Peyer's patch (tissue), 4 donors: Measurements from ENCODE around the gene YOD1. TPM values are rescaled to one million over a fixed set of nuclear protein-coding genes. Genes with fewer than 3 reads are reported as not detected.

Source experiments
- DNase-seq, 3 donors: peaks; one replicate each; pipeline ENCODE4 v3.0.0-alpha.2; 2017 to 2019
- H3K27ac ChIP-seq, 4 donors: fragments of 200-600 bp; sonication (generic); one replicate each; pipeline ENCODE4 v1.5.1; 2016 to 2019
- H3K27me3 ChIP-seq, 2 donors: fragments of 200-600 bp; sonication (generic); one replicate each; pipeline ENCODE4 v1.5.1; 2019
- H3K36me3 ChIP-seq, 3 donors: fragments of 200-600 bp; sonication (generic); one replicate each; pipeline ENCODE4 v1.5.1; 2016 to 2019
- H3K4me1 ChIP-seq, 4 donors: fragments of 200-600 bp; sonication (generic); one replicate each; pipeline ENCODE4 v1.5.1; 2016 to 2019
- H3K4me3 ChIP-seq, 4 donors: fragments of 200-600 bp; sonication (generic); 1 replicate in 3 of 4; 2 replicates in 1 of 4; pipeline ENCODE4 v1.5.1; 2016 to 2019; ENCODE audit warnings: mild to moderate bottlenecking in 1 of 4
- H3K9me3 ChIP-seq, 4 donors: fragments of 200-600 bp; sonication (generic); one replicate each; pipeline ENCODE4 v1.5.1; 2016 to 2019; ENCODE audit warnings: mild to moderate bottlenecking in 1 of 4
- CTCF ChIP-seq, 6 experiments: fragments of 450-650 bp in 4 of 6; fragments of 200-600 bp in 2 of 6; sonication (generic) in 1 of 6; IDR thresholded peaks; one replicate each; pipeline ENCODE4 v1.5.1; 2017 to 2019; ENCODE audit warnings: antibody characterized with exemption in 6 of 6, mild to moderate bottlenecking in 3 of 6, moderate library complexity in 1 of 6
- POLR2A ChIP-seq, 2 donors: fragments of 450-650 bp; IDR thresholded peaks; one replicate each; pipeline ENCODE4 v1.5.1; 2017; ENCODE audit warnings: antibody characterized with exemption in 2 of 2, mild to moderate bottlenecking in 2 of 2, moderate library complexity in 2 of 2
- total RNA-seq, 4 donors: library from RNA; depleted of rRNA; stranded (reverse); fragments of >200 nt; gene quantifications; one replicate each; pipeline ENCODE4 v1.1.0, GENCODE V29; 2016

Gene YOD1
- total RNA-seq, 4 donors from 2014 or later: 7.4 to 12.7 (median 10.2) TPM

DNA sequence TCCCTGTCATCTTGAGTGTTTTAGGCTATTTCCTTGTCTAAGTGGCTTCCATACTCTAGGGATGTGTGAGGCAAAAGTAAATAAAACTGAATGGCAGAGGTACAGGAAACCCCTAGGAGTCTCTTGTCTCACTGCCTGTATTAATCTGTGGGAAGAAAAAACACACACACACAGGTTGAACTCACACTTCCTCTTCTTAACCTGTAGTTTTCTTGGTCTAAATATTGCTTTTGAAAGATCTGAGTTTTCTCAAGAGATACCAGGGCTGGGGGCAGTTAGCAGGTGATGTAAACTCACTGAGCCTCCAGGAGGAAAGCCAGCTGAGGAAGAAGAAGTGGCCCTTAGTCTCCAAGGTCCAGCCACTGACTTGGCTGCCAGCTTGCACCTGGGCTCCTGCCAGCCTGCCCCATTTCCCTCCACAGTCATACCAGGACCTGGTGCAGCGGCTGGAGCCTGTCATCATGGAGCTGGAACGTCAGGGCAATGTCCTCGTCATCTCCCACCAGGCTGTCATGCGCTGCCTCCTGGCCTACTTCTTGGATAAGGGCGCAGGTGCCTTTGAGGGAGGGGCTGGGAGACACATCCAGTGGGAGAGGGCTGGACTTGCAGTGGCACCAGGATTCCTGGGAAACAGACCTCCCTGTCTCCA, 19.0 kb upstream of the YOD1 start:
- Histone ChIP-seq H3K9me3 (no peaks in the 10 kb centered on the region), H3K4me1 (peaks cover 0 to 14% (median 0%) of the 10 kb centered on the region in 4 donors), H3K36me3 (peaks cover 0 to 81% (median 0%) of the 10 kb centered on the region in 3 donors), H3K4me3 (no peak overlapping the region), H3K27ac (peak overlapping the region in 1 of 4 donors; percentile 22), H3K27me3 (no peaks in the 10 kb centered on the region)
- TF ChIP-seq CTCF (IDR thresholded peaks at IDR 0.05): no peak
- TF ChIP-seq POLR2A (IDR thresholded peaks at IDR 0.05): no peak
- DNase-seq: no peak

DNA sequence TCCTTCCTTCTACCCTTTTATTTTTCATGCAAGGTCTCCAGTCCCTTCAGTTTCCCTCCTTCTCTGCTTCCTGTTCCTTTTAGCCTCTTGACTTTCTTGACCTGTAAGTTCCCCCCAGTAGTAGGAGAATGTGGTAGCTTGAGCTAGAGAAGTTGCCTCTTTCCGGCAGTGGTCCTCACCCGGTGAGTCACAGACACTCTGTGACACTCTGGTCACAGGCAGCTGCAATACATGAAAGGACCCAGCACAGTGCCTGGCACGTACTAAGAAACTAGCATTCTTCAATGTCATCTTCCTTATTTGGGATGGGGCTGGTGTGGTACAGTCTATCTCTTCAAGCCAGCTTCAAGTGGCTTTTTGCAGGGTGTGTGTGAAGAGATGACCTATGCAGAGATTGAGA, 18.1 kb upstream of the YOD1 start:
- no peak for DNase-seq
- H3K27me3 ChIP-seq: no peaks in the 10 kb centered on the region
- peaks cover 0 to 82% (median 0%) of the 10 kb centered on the region in 3 donors for H3K36me3 ChIP-seq
- H3K9me3 ChIP-seq: no peaks in the 10 kb centered on the region
- peak overlapping the region in 1 of 4 donors; percentile 17 for H3K27ac ChIP-seq
- no peak for TF ChIP-seq POLR2A (IDR thresholded peaks at IDR 0.05)
- no peak for TF ChIP-seq CTCF (IDR thresholded peaks at IDR 0.05)
- H3K4me3 ChIP-seq: no peak overlapping the region
- H3K4me1 ChIP-seq: peaks cover 0 to 18% (median 0%) of the 10 kb centered on the region in 4 donors

DNA sequence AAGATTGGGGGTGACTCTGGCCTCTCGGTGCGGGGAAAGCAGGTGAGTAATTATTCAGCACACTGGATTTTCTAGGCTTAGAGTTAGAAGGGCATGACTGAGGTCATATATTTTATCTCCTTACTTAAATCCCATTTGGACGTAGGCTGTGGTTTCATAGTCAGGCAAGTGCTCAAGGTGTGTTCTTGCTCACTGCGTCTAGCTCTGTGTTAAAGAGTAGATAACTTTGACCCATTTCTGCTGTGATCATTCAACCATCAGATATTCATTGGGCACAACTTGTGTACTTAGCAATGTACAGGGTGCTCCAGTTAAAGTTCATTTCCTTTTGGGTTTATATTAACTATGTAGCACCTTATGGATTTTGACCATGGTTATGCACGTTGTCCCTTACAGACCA, 16.7 kb upstream of the YOD1 start:
- peaks cover 0 to 83% (median 0%) of the 10 kb centered on the region in 3 donors for H3K36me3 ChIP-seq
- H3K27ac ChIP-seq: peak overlapping the region in 3 of 4 donors; percentile 72 to 89 (median 88)
- H3K27me3 ChIP-seq: no peaks in the 10 kb centered on the region
- peak in 1 of 2 donors; percentile 87 for TF ChIP-seq POLR2A (IDR thresholded peaks at IDR 0.05)
- no peak for TF ChIP-seq CTCF (IDR thresholded peaks at IDR 0.05)
- peak overlapping the region in 2 of 4 donors; percentile 16 to 18 for H3K4me3 ChIP-seq
- no peaks in the 10 kb centered on the region for H3K9me3 ChIP-seq
- no peak for DNase-seq
- peaks cover 0 to 18% (median 0%) of the 10 kb centered on the region in 4 donors for H3K4me1 ChIP-seq

DNA sequence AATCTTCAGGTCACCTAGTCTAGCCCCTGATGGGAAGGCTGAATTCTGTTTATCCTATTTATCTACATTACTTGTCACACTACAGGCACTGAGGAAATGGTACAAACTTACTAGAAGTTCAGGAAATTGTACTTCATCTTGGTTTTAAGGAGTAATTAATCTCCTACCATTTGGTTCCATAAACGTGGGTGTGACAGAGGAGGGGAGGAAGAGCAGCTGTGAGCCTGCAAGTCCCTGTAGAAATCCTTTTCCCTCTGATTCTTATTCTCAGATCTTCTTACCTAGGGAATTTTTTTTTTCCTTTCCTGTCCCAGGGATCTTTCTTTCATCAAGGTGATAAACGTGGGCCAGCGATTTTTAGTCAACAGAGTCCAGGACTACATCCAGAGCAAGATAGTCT, 16.2 kb upstream of the YOD1 start:
- peaks cover 0 to 84% (median 0%) of the 10 kb centered on the region in 3 donors for H3K36me3 ChIP-seq
- H3K4me3 ChIP-seq: peak overlapping the region in 2 of 4 donors; percentile 16 to 18
- H3K9me3 ChIP-seq: no peaks in the 10 kb centered on the region
- H3K4me1 ChIP-seq: peaks cover 0 to 18% (median 0%) of the 10 kb centered on the region in 4 donors
- H3K27ac ChIP-seq: peak overlapping the region in 3 of 4 donors; percentile 72 to 89 (median 88)
- TF ChIP-seq POLR2A (IDR thresholded peaks at IDR 0.05) (no peak), CTCF (IDR thresholded peaks at IDR 0.05) (no peak)
- no peaks in the 10 kb centered on the region for H3K27me3 ChIP-seq
- no peak for DNase-seq

GRCh38 chr1:207064561-207064960, 13.6 kb upstream of the YOD1 start:
- no peak for DNase-seq
- no peak overlapping the region for H3K4me3 ChIP-seq
- peaks cover 0 to 18% (median 0%) of the 10 kb centered on the region in 4 donors for H3K4me1 ChIP-seq
- peaks cover 0 to 74% (median 0%) of the 10 kb centered on the region in 3 donors for H3K36me3 ChIP-seq
- H3K9me3 ChIP-seq: no peaks in the 10 kb centered on the region
- no peaks in the 10 kb centered on the region for H3K27me3 ChIP-seq
- peak overlapping the region in 3 of 4 donors; percentile 2 to 58 (median 52) for H3K27ac ChIP-seq
- no peak for TF ChIP-seq CTCF (IDR thresholded peaks at IDR 0.05)
- TF ChIP-seq POLR2A (IDR thresholded peaks at IDR 0.05): no peak
